Lung (tissue), 12 donors: ENCODE results near the gene NOS3. TPM values are rescaled to one million over a fixed set of nuclear protein-coding genes. Genes with fewer than 3 reads are reported as not detected.

ENCODE experiments used
- ATAC-seq: fragments of 200-7000 bp; cut with Tn5 transposase; one replicate; pipeline ENCODE4 v1.9.1; 2020; ENCODE audit warnings: moderate number of reproducible peaks; ENCODE audit not compliant: insufficient read depth, low FRiP score
- DNase-seq, 3 donors: peaks; one replicate each; pipeline ENCODE4 v3.0.0-alpha.2; 2013 to 2017
- H3K27ac ChIP-seq, 2 donors: one replicate each; pipeline ENCODE4 v1.5.1; 2013; ENCODE audit warnings: mild to moderate bottlenecking in 2 of 2, moderate library complexity in 2 of 2, control low read depth in 1 of 2, inconsistent platforms in 1 of 2, low read depth in 1 of 2, low read length in 1 of 2
- H3K27me3 ChIP-seq, 3 donors: one replicate each; pipeline ENCODE4 v1.5.1; 2013; ENCODE audit warnings: low read length in 2 of 3; ENCODE audit not compliant: control insufficient read depth in 3 of 3, insufficient read depth in 3 of 3
- H3K36me3 ChIP-seq, 4 donors: one replicate each; pipeline ENCODE4 v1.5.1; 2013; ENCODE audit warnings: low read length in 4 of 4, mild to moderate bottlenecking in 1 of 4, moderate library complexity in 1 of 4; ENCODE audit not compliant: control insufficient read depth in 4 of 4, insufficient read depth in 4 of 4
- H3K4me1 ChIP-seq, 5 donors: one replicate each; pipeline ENCODE4 v1.5.1; 2013; ENCODE audit warnings: low read length in 5 of 5, mild to moderate bottlenecking in 2 of 5, moderate library complexity in 1 of 5; ENCODE audit not compliant: control insufficient read depth in 5 of 5, insufficient read depth in 5 of 5
- H3K4me3 ChIP-seq: one replicate; pipeline ENCODE4 v1.5.1; 2013; ENCODE audit warnings: mild to moderate bottlenecking, control low read depth, moderate library complexity
- H3K9ac ChIP-seq, 2 donors: one replicate each; pipeline ENCODE4 v1.5.1; 2013; ENCODE audit warnings: low read length in 2 of 2, control low read depth in 1 of 2; ENCODE audit not compliant: insufficient read depth in 1 of 2
- H3K9me3 ChIP-seq, 4 donors: one replicate each; pipeline ENCODE4 v1.5.1; 2013; ENCODE audit warnings: low read length in 3 of 4, mild to moderate bottlenecking in 1 of 4, moderate library complexity in 1 of 4; ENCODE audit not compliant: control insufficient read depth in 4 of 4, insufficient read depth in 3 of 4
- WGBS, 2 donors: extraction: QIAGEN DNeasy Blood & Tissue Kit; methylation state at CpG; one replicate each; pipeline ENCODE4 v1.1.7; 2013; 5-methylcytosine and 5-hydroxymethylcytosine counted together
- polyA plus RNA-seq, 2 donors: library from polyadenylated mRNA; stranded (reverse); fragments of 200-250 nt; gene quantifications; one replicate each; pipeline ENCODE4 v1.2.1, GENCODE V29; 2013
- total RNA-seq, 2 donors: library from RNA; depleted of rRNA in 1 of 2; stranded (reverse); fragments of >200 nt in 1 of 2; gene quantifications; one replicate each; pipeline ENCODE4 v1.2.1, GENCODE V29; 2014 to 2021
- TF ChIP-seq, protein P1 (sequence below): IDR thresholded peaks from 2 replicates; pipeline ENCODE4 v1.5.1; 2012; ENCODE audit warnings: mild to moderate bottlenecking; ENCODE audit errors: control extremely low read depth, extremely low read depth
- donor health status: control.
- donor health status: control.
- donor health status: Bipolar disorder and iron deficiency.
- donor health status: healthy.
- donor health status: DM: yes; HTN: yes; CAD: no.

The NOS3 gene
- total and polyA plus RNA-seq, 4 donors: 9.3 to 31.0 (median 11.9) TPM

DNA sequence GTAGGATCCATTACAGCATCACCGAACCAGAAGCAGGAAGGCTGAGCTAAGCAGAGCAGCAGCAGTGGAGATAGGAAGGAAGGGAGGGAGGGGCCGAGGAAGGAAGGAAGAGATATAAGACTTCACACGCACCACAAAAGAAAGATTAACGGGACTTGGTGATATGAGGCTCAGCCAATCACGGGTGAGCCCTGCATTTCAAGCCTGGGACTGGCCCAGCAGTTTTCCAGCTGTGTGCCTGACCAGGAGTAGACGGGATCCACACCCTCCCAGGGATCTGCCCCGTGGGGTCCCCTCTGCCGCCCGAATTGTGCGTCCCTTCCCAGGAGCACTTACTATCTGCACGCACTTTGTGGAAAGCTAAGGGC is 17.3 kb downstream of the NOS3 start:
- Histone ChIP-seq H3K27me3 (no peaks in the 10 kb centered on the region), H3K9me3 (no peaks in the 10 kb centered on the region), H3K4me3 (no peak overlapping the region), H3K36me3 (peaks cover 0 to 5% (median 0%) of the 10 kb centered on the region in 4 donors), H3K9ac (peak overlapping the region in 1 of 2 donors; percentile 36), H3K4me1 (peaks cover 0 to 35% (median 26%) of the 10 kb centered on the region in 5 donors), H3K27ac (peak overlapping the region in 1 of 2 donors; percentile 74)
- ATAC-seq (peak; percentile 16), DNase-seq (peak in 2 of 3 donors; percentile 56 to 66)
- TF ChIP-seq, protein P1, sequence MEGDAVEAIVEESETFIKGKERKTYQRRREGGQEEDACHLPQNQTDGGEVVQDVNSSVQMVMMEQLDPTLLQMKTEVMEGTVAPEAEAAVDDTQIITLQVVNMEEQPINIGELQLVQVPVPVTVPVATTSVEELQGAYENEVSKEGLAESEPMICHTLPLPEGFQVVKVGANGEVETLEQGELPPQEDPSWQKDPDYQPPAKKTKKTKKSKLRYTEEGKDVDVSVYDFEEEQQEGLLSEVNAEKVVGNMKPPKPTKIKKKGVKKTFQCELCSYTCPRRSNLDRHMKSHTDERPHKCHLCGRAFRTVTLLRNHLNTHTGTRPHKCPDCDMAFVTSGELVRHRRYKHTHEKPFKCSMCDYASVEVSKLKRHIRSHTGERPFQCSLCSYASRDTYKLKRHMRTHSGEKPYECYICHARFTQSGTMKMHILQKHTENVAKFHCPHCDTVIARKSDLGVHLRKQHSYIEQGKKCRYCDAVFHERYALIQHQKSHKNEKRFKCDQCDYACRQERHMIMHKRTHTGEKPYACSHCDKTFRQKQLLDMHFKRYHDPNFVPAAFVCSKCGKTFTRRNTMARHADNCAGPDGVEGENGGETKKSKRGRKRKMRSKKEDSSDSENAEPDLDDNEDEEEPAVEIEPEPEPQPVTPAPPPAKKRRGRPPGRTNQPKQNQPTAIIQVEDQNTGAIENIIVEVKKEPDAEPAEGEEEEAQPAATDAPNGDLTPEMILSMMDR: no peak
- 25 to 36% methylated on average over 11 of the region's 11 CpGs for WGBS, 2 donors

- TF ChIP-seq, protein P1: no peak
- Histone ChIP-seq H3K27ac (no peak overlapping the region), H3K4me1 (peaks cover 0 to 36% (median 27%) of the 10 kb centered on the region in 5 donors), H3K36me3 (peaks cover 0 to 7% (median 0%) of the 10 kb centered on the region in 4 donors), H3K4me3 (no peak overlapping the region), H3K9me3 (no peaks in the 10 kb centered on the region), H3K9ac (peak overlapping the region in 1 of 2 donors; percentile 36), H3K27me3 (no peaks in the 10 kb centered on the region)
- ATAC-seq: peak; percentile 27
- peak in 2 of 3 donors; percentile 63 to 66 for DNase-seq
- WGBS, 2 donors: 57 to 60% methylated on average over 39 to 40 of the region's 40 CpGs
Measured at GRCh38 chr7:151008511-151009323, 17.9 kb downstream of the NOS3 start.

- WGBS, 2 donors: 71 to 79% methylated on average over 20 to 22 of the region's 22 CpGs
- H3K36me3 ChIP-seq: peaks cover 0 to 7% (median 0%) of the 10 kb centered on the region in 4 donors
- H3K4me3 ChIP-seq: no peak overlapping the region
- ATAC-seq (no peak), DNase-seq (peak in 1 of 3 donors; percentile 57)
- H3K27me3 ChIP-seq: no peaks in the 10 kb centered on the region
- peaks cover 0 to 36% (median 27%) of the 10 kb centered on the region in 5 donors for H3K4me1 ChIP-seq
- no peaks in the 10 kb centered on the region for H3K9me3 ChIP-seq
- no peak overlapping the region for H3K9ac ChIP-seq
- TF ChIP-seq, protein P1: no peak
- H3K27ac ChIP-seq: no peak overlapping the region
Measured at GRCh38 chr7:151009327-151010036, 18.7 kb downstream of the NOS3 start.
